ENCODE data around the gene SVOP. TPM values are rescaled to one million over a fixed set of nuclear protein-coding genes. Genes with fewer than 3 reads are reported as not detected.
"Not testable (repeated sequence)": the region's sequence is repeated elsewhere in the genome, so short reads cannot be mapped to it uniquely, and the experiment has no call there.

SVOP gene
- polyA plus RNA-seq, 3 donors: 0.38 TPM; not detected in 2

GRCh38 chr12:108875280-108875679 lies 145.6 kb downstream of the SVOP start:
- WGBS, 3 donors: 26 to 50% (median 41%) methylated on average over 1 of the region's 1 CpG
- H3K27ac ChIP-seq (ENCODE audit: low read depth, low read length): no peak overlapping the region

DNA sequence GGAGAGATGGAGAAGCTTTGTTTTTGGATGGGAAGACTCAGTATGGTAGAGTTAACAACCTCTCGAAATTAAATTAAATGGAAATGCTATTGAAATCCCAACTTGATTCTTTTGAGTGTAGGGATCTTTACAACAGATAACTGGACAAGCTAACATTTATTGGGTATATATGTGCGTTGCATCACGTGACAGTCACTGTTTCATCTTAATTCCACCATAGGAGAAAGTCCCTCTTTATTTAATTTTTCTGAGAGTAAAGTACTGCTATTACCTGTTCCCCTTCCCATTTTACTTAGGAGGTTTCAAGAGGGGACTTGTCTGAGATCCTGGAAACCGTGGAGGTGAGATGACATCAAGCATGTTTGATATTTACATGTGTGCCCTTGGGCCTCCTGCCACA lies 152.1 kb downstream of the SVOP start:
- 86 to 92% (median 91%) methylated on average over 4 of the region's 4 CpGs for WGBS, 3 donors
- no peak overlapping the region for H3K27ac ChIP-seq (ENCODE audit: low read depth, low read length)

DNA sequence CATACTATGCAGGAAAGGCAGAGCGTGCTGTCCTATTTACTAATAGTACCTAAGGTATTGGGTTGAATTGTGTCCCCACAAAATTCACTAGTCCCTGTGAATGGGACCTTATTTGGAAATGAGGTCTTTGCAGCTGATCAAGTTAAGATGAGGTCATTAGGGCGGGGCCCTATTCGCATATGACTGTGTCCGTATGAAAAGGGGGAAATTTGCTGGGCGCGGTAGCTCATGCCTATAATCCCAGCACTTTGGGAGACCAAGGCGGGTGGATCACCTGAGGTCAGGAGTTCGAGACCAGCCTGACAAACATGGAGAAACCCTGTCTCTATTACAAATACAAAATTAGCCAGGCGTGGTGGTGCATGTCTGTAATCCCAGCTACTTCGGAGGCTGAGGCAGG lies 154.8 kb downstream of the SVOP start:
- 87 to 94% (median 89%) methylated on average over 10 of the region's 10 CpGs for WGBS, 3 donors
- not testable (repeated sequence) for H3K27ac ChIP-seq (ENCODE audit: low read depth, low read length)

DNA sequence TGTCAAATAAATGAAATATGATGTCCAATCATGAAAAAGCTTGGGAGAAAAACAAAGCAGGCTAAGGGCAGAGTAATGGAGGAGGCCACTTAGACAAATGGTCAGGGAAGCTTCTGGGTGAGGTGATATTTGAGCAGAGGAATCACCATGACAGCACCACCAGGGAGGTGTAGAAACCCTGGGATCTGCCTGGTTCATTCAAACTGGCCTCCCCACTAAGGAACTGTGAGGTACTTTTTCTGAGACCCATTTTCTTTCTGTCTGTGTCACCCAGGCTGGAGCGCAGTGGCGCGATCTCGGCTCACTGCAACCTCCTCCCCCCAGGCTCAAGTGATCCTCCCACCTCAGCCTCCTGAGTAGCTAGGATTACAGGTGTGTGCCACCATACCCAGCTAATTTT lies 155.7 kb downstream of the SVOP start:
- 97 to 98% (median 98%) methylated on average over 4 of the region's 4 CpGs for WGBS, 3 donors
- H3K27ac ChIP-seq (ENCODE audit: low read depth, low read length): no peak overlapping the region

DNA sequence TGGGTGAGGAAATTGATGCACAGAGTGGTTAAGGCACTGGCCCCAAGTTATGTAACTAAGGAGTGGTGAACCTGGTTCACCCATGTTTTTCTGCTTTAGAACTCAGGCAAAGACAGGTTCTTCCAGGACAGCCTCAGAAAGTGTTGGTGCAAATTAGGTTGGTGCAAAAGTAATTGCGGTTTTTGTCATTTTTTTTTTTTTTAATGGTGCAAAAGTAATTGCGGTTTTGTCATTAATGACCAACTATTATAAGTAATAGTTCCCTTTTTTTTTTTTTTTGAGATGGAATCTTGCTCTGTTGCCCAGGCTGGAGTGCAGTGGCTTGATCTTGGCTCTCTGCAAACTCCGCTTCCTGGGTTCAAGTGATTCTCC lies 158.3 kb downstream of the SVOP start:
- no peak overlapping the region for H3K27ac ChIP-seq (ENCODE audit: low read depth, low read length)
- 88 to 96% (median 93%) methylated on average over 3 of the region's 3 CpGs for WGBS, 3 donors

DNA sequence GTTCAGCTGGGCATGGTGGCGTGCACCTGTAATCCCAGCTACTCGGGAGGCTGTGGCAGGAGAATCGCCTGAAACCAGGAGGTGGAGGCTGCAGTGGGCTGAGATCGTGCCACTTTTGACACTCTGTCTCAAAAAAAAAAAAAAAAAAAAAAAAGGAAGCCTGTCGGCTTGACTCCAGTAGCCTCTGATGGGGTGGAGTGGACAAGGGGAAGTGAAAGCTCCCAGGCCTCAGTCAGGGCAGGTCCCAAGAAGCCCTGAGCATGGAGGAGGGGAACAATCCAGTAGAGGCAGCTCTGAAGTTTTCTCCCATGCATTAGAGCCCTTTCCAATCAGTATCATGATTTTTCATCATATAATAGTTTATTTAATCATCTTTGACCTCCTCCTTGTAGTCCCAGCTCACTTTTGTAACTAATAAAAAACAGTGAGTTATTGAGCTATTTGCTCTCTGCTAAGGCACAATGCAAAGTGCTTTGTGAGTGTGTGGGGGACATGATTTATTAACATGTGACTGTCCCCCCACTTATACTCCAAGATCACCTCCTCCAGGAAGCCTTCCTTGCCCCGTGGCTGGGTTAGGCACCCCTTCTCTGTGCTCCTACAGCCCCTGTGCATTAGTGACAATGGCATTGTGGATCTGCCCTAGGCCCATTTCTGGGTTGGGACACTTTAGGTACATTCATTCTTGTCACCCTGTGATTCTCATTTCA lies 158.8 kb downstream of the SVOP start:
- no peak overlapping the region for H3K27ac ChIP-seq (ENCODE audit: low read depth, low read length)
- WGBS, 3 donors: 52 to 94% (median 58%) methylated on average over 6 of the region's 6 CpGs

GRCh38 chr12:108860443-108860842 lies 160.4 kb downstream of the SVOP start:
- no peak overlapping the region for H3K27ac ChIP-seq (ENCODE audit: low read depth, low read length)
- WGBS, 3 donors: 64 to 80% (median 71%) methylated on average over 6 of the region's 6 CpGs

DNA sequence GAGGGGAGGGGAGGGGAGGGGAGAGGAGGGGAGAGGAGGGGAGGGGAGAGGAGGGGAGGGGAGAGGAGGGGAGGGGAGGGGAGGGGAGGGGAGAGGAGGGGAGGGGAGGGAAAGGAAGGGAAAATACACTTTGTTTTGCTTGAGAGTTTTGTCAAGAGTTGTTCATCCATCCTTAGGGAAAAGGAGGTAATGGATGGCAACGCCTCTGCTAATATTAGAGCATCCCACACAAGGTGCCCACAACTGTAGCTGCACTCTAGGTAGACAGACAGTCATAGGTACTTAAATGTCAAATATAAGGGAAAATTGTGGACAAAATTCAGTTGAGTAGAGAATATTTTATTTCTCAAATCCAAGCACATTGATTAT lies 161.0 kb downstream of the SVOP start:
- WGBS, 3 donors: 83 to 100% (median 96%) methylated on average over 1 of the region's 1 CpG
- H3K27ac ChIP-seq (ENCODE audit: low read depth, low read length): no peak overlapping the region

DNA sequence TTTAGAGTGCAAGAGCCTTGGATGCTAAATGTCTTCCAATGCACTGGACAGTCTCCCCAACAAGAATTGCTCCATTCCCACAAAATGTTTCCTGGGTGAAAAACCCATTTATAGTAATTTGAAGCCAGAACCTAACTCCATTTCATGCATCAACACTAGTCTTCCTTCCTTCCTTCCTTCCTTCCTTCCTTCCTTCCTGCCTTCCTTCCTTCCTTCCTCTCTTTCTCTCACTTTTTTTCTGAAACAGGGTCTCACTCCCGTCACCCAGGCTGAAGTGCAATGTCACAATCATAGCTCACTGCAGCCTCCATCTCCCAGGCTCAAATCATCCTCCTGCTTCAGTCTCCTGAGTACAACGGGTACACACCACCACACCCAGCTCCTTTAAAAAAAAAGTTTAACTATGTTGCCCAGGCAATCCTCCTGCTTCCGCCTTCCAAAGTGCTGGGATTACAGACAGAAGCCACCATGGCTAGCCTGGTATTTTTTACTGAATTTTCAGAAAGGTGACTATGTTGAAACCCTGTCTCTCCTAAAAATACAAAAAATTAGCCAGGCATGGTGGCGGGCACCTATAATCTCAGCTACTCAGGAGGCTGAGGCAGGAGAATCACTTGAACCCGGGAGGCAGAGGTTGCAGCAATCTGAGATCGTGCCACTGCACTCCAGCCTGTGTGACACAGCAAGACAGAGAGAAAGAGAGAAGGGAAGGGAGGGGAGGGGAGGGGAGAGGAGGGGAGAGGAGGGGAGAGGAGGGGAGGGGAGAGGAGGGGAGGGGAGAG lies 161.5 kb downstream of the SVOP start:
- 43 to 65% (median 51%) methylated on average over 6 of the region's 6 CpGs for WGBS, 3 donors
- H3K27ac ChIP-seq (ENCODE audit: low read depth, low read length): not testable (repeated sequence)

- no peak overlapping the region for H3K27ac ChIP-seq (ENCODE audit: low read depth, low read length)
- 5 to 19% (median 9%) methylated on average over 18 of the region's 18 CpGs for WGBS, 3 donors
Observed at GRCh38 chr12:108858311-108859074, 162.4 kb downstream of the SVOP start.

Other genes starting within 250 kb of the SVOP start
- 10 to 100 TPM in 1 of 3 donors, 1 to 10 TPM in 2; 2.8 to 11.2 (median 9.4) TPM for gene SSH1, start 163.5 kb downstream of the SVOP start, polyA plus RNA-seq
- gene DAO, start 141.0 kb downstream of the SVOP start, polyA plus RNA-seq: not detected
- 10 to 100 TPM in 1 of 3 donors, 1 to 10 TPM in 2; 4.5 to 14.8 (median 8.1) TPM for gene USP30, start 31.5 kb upstream of the SVOP start, polyA plus RNA-seq
- gene ALKBH2, start 72.4 kb upstream of the SVOP start, polyA plus RNA-seq: 10 to 100 TPM; 12.7 to 23.8 (median 15.4) TPM
- 10 to 100 TPM; 12.0 to 28.6 (median 25.7) TPM for gene UNG, start 76.5 kb upstream of the SVOP start, polyA plus RNA-seq
- 100 to 1,000 TPM in 2 of 3 donors, 10 to 100 TPM in 1; 61.3 to 539 (median 237) TPM for gene ACACB, start 95.5 kb upstream of the SVOP start, polyA plus RNA-seq